DND-41 (cell line): ENCODE results near the gene SDF2.

Experiments used
- EZH2 ChIP-seq: IDR thresholded peaks from 3 replicates; pipeline ENCODE4 v1.6.1; 2012; ENCODE audit warnings: borderline replicate concordance, low read depth, mild to moderate bottlenecking, moderate library complexity, low read length, inconsistent platforms; ENCODE audit not compliant: severe bottlenecking
- TF ChIP-seq, protein P1 (sequence below): IDR thresholded peaks from 2 replicates; pipeline ENCODE4 v1.5.1; 2012; ENCODE audit warnings: borderline replicate concordance, low read length, moderate library complexity, mild to moderate bottlenecking; ENCODE audit not compliant: poor library complexity, severe bottlenecking; ENCODE audit errors: extremely low read depth

DNA sequence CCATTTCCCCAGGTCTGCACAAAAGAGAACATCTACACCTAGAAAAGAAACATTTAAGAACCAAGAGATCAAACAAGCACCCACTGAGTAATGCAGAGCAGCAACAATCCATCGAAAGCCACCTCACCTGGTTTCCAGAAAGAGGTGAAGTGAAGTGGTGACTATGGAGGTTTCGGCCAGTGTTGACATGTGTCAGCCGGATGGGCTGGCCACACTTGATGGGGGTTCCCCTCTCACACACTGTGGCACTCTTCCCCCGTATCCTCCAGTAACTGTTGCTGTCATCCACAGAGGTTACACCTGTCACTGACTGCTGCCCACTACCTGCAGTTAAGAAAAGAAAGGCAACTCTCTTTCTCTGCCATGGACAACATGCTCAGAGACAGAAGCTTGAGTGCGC, 6.5 kb downstream of the SDF2 start:
- TF ChIP-seq EZH2 = no peak
- TF ChIP-seq, protein P1, sequence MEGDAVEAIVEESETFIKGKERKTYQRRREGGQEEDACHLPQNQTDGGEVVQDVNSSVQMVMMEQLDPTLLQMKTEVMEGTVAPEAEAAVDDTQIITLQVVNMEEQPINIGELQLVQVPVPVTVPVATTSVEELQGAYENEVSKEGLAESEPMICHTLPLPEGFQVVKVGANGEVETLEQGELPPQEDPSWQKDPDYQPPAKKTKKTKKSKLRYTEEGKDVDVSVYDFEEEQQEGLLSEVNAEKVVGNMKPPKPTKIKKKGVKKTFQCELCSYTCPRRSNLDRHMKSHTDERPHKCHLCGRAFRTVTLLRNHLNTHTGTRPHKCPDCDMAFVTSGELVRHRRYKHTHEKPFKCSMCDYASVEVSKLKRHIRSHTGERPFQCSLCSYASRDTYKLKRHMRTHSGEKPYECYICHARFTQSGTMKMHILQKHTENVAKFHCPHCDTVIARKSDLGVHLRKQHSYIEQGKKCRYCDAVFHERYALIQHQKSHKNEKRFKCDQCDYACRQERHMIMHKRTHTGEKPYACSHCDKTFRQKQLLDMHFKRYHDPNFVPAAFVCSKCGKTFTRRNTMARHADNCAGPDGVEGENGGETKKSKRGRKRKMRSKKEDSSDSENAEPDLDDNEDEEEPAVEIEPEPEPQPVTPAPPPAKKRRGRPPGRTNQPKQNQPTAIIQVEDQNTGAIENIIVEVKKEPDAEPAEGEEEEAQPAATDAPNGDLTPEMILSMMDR = no peak
